K562 (cell line): ENCODE results near the gene FMN1. TPM values are rescaled to one million over a fixed set of nuclear protein-coding genes. Genes with fewer than 3 reads are reported as not detected.

Experiments used
- ATAC-seq: fragments of 200-7000 bp; cut with Tn5 transposase; 3 replicates; pipeline ENCODE4 v1.9.1; 2020; ENCODE audit warnings: moderate library complexity
- BruUV-seq: library from RNA; stranded (reverse); fragments of 400-500 nt; replicated peaks from 2 replicates; lab custom pipeline; 2021; lab: Mats Ljungman, UMichigan
- CTCF ChIA-PET: fragments of 300-600 bp; formaldehyde crosslinking; extraction: SDS; loops from one replicate; lab custom pipeline; 2021; ENCODE audit warnings: low intra/inter-chr PET ratio; lab: Yijun Ruan, JAX
- POLR2A ChIA-PET: fragments of 300-600, 350-650 bp; sonication (Branson Sonifier 250); formaldehyde crosslinking; extraction: SDS; loops from one replicate; lab custom pipeline; 2021; ENCODE audit warnings: antibody characterized with exemption, inconsistent platforms; lab: Yijun Ruan, JAX
- DNase-seq, 4 experiments: peaks; one replicate each; pipeline versions ENCODE4 v3.0.0 to v3.0.0-alpha.2; 2011 to 2018; ENCODE audit warnings: low spot score in 3 of 4, mixed read lengths in 3 of 4; ENCODE audit errors: extremely low read depth in 1 of 4
- FAIRE-seq: peaks from 2 replicates; lab custom pipeline; 2011; peaks lifted over from hg19 to GRCh38; lab: Jason Lieb, UNC
- H2AFZ ChIP-seq: 2 replicates; pipeline ENCODE4 v1.6.0; 2011; ENCODE audit warnings: low read depth, low read length, control low read depth, inconsistent platforms
- H3K27ac ChIP-seq: fragments of 200-600 bp; 3 replicates; pipeline ENCODE4 v1.8.0; 2011; ENCODE audit warnings: low read depth, mild to moderate bottlenecking, control low read depth, inconsistent platforms, low read length, moderate library complexity, mixed read lengths; ENCODE audit errors: extremely low read depth
- H3K27me3 ChIP-seq, 2 experiments: fragments of 300-600 bp in 1 of 2; 2 replicates in 1 of 2; 3 replicates in 1 of 2; pipeline versions ENCODE4 v1.6.0 to v1.8.0; 2011; ENCODE audit warnings: inconsistent platforms in 2 of 2, low read length in 2 of 2, mild to moderate bottlenecking in 1 of 2, mixed read lengths in 1 of 2, moderate library complexity in 1 of 2; ENCODE audit not compliant: control insufficient read depth in 2 of 2, insufficient read depth in 2 of 2
- H3K36me3 ChIP-seq: fragments of 300-600 bp; 3 replicates; pipeline ENCODE4 v1.8.0; 2011; ENCODE audit warnings: mild to moderate bottlenecking, low read length, inconsistent platforms; ENCODE audit not compliant: control insufficient read depth, insufficient read depth
- H3K4me1 ChIP-seq, 2 experiments: fragments of 200-600 bp in 1 of 2; replicated peaks in 1 of 2; 2 replicates in 1 of 2; 3 replicates in 1 of 2; pipeline versions ENCODE4 v1.5.1 to v1.8.0; 2011; ENCODE audit warnings: inconsistent platforms in 2 of 2, low read length in 2 of 2, mild to moderate bottlenecking in 1 of 2, mixed read lengths in 1 of 2, moderate library complexity in 1 of 2; ENCODE audit not compliant: control insufficient read depth in 2 of 2, insufficient read depth in 2 of 2
- H3K4me2 ChIP-seq: 2 replicates; pipeline ENCODE4 v1.6.1; 2011; ENCODE audit warnings: low read length, control low read depth, inconsistent platforms, mixed read lengths; ENCODE audit not compliant: insufficient read depth
- H3K4me3 ChIP-seq: fragments of 200-600 bp; sonication (generic), shearing (Covaris generic); 2 replicates; pipeline ENCODE4 v1.5.1; 2016; ENCODE audit warnings: control low read depth, inconsistent platforms
- H3K79me2 ChIP-seq: fragments of 200-600 bp; 3 replicates; pipeline ENCODE4 v1.8.0; 2011; ENCODE audit warnings: low read length, inconsistent platforms; ENCODE audit not compliant: control insufficient read depth, insufficient read depth
- H3K9ac ChIP-seq, 2 experiments: 2 replicates each; pipeline versions ENCODE4 v1.6.0 to v1.6.1; 2011; ENCODE audit warnings: low read depth in 2 of 2, low read length in 2 of 2, control low read depth in 1 of 2, inconsistent platforms in 1 of 2, mild to moderate bottlenecking in 1 of 2, mixed read lengths in 1 of 2; ENCODE audit not compliant: insufficient read depth in 1 of 2
- H3K9me1 ChIP-seq: one replicate; pipeline ENCODE4 v1.6.0; 2011; ENCODE audit warnings: inconsistent platforms, mild to moderate bottlenecking, low read length, moderate library complexity; ENCODE audit not compliant: control insufficient read depth, insufficient read depth
- H3K9me3 ChIP-seq: replicated peaks from 2 replicates; pipeline ENCODE4 v1.5.1; 2011; ENCODE audit warnings: low read depth, low read length, inconsistent platforms; ENCODE audit not compliant: control insufficient read depth, insufficient read depth
- H4K20me1 ChIP-seq: replicated peaks from 2 replicates; pipeline ENCODE4 v1.6.1; 2011; ENCODE audit warnings: low read length, inconsistent platforms, mixed read lengths; ENCODE audit not compliant: control insufficient read depth, insufficient read depth
- ARID2 ChIP-seq: fragments of 450-650 bp; IDR thresholded peaks from 2 replicates; pipeline ENCODE4 v1.6.1; 2017; ENCODE audit warnings: antibody characterized with exemption, mild to moderate bottlenecking
- CREBBP ChIP-seq: IDR thresholded peaks from one replicate; pipeline ENCODE4 v1.6.1; 2012; ENCODE audit warnings: low read depth, mild to moderate bottlenecking, control low read depth, inconsistent platforms, low read length
- DDX20 ChIP-seq: fragments of 450-650 bp; IDR thresholded peaks from 2 replicates; pipeline ENCODE4 v1.6.1; 2016; ENCODE audit warnings: missing genetic modification characterization, low read depth, mild to moderate bottlenecking, missing compliant biosample characterization, moderate library complexity
- EP400 ChIP-seq: fragments of 450-650 bp; IDR thresholded peaks from 2 replicates; pipeline ENCODE4 v1.6.1; 2017; ENCODE audit warnings: antibody characterized with exemption, mild to moderate bottlenecking, moderate library complexity
- HNRNPUL1 ChIP-seq: fragments of 200-400 bp; formaldehyde crosslinking; IDR thresholded peaks from 2 replicates; pipeline ENCODE4 v1.6.1; 2017; ENCODE audit warnings: low read length
- JUN ChIP-seq, 2 experiments: sonication (generic) in 1 of 2; formaldehyde crosslinking in 1 of 2; IDR thresholded peaks; 2 replicates each; pipeline versions ENCODE4 v1.6.1 to v1.8.0; 2012 to 2022; ENCODE audit warnings: borderline replicate concordance in 2 of 2, mild to moderate bottlenecking in 2 of 2, improper control_type of control experiment in 1 of 2, low read depth in 1 of 2, low read length in 1 of 2, missing genetic modification reagents in 1 of 2
- MCM7 ChIP-seq, 2 experiments: fragments of 450-650 bp; IDR thresholded peaks; 2 replicates each; pipeline ENCODE4 v1.6.1; 2016 to 2018
- NR4A1 ChIP-seq, 2 experiments: fragments of 250-450 bp in 1 of 2; fragments of 450-650 bp in 1 of 2; sonication (Bioruptor Pico) in 1 of 2; IDR thresholded peaks; 2 replicates each; pipeline versions ENCODE4 v1.4.0 to v1.6.1; 2016 to 2020; ENCODE audit warnings: mild to moderate bottlenecking in 2 of 2, missing compliant biosample characterization in 1 of 2, missing genetic modification characterization in 1 of 2, moderate library complexity in 1 of 2
- OTX1 ChIP-seq: fragments of 450-650 bp; formaldehyde crosslinking; IDR thresholded peaks from 2 replicates; pipeline ENCODE4 v1.4.0; 2022; ENCODE audit warnings: mild to moderate bottlenecking
- POLR3A ChIP-seq: IDR thresholded peaks from 2 replicates; pipeline ENCODE4 v1.6.1; 2011; ENCODE audit warnings: borderline replicate concordance, mild to moderate bottlenecking, moderate library complexity; ENCODE audit not compliant: insufficient read length, insufficient read depth; ENCODE audit errors: extremely low read depth
- RBM39 ChIP-seq: fragments of 200-400 bp; formaldehyde crosslinking; optimal IDR thresholded peaks from 2 replicates; pipeline ENCODE3; 2018; ENCODE audit warnings: low read depth, low read length
- THRAP3 ChIP-seq: fragments of 450-650 bp; IDR thresholded peaks from 2 replicates; pipeline ENCODE4 v1.6.1; 2016; ENCODE audit warnings: mild to moderate bottlenecking, inconsistent platforms, borderline replicate concordance
- ZFP30 ChIP-seq: fragments of 250-450 bp; sonication (Bioruptor Pico); IDR thresholded peaks from 2 replicates; pipeline ENCODE4 v1.8.0; 2022; ENCODE audit warnings: moderate library complexity, mild to moderate bottlenecking, inconsistent platforms, borderline replicate concordance
- ZNF217 ChIP-seq: sonication (generic); formaldehyde crosslinking; IDR thresholded peaks from 2 replicates; pipeline ENCODE4 v1.8.0; 2022; ENCODE audit warnings: mild to moderate bottlenecking, missing genetic modification reagents
- ZNF75A ChIP-seq: fragments of 450-650 bp; formaldehyde crosslinking; IDR thresholded peaks from 2 replicates; pipeline ENCODE4 v1.4.0; 2020; ENCODE audit warnings: mild to moderate bottlenecking
- WGBS: fragments of 100-300 bp; shearing (Covaris generic); methylation state at CpG from one replicate; pipeline ENCODE4 v1.1.6; 2016; ENCODE audit warnings: low coverage, mixed read lengths; ENCODE audit not compliant: insufficient coverage; ENCODE audit errors: missing lambda C conversion rate; 5-methylcytosine and 5-hydroxymethylcytosine counted together
- in situ Hi-C: fragments of 300-500 bp; cut with MboI; formaldehyde crosslinking; loops from 4 replicates; pipeline ENCODE4 v1.15.0; 2018; ENCODE audit warnings: inconsistent platforms, mixed read lengths
- intact Hi-C: fragments of 100-400 bp; cut with micrococcal nuclease; formaldehyde crosslinking; loops from 2 replicates; pipeline ENCODE4 v1.14.2; 2022
- polyA plus RNA-seq, 8 experiments: library from polyadenylated mRNA; depleted of rRNA in 4 of 8; stranded (reverse) in 5 of 8; unstranded in 3 of 8; fragments of >200 nt; fragmentation: Nextera tagmentation in 2 of 8; fragmentation: Illumina TruSeq in 1 of 8; extraction: Ambion mirVana in 2 of 8; extraction: Trizol in 1 of 8; gene quantifications; 2 replicates each; pipeline versions ENCODE4 v1.2.1 to v1.2.3, GENCODE V29; 2011 to 2014; ENCODE audit warnings: inconsistent platforms in 1 of 8, missing spikeins in 1 of 8
- total RNA-seq, 7 experiments: library from RNA; depleted of rRNA in 6 of 7; stranded (reverse); fragments of >200 nt in 6 of 7; fragmentation: Illumina TruSeq in 2 of 7; extraction: Trizol in 2 of 7; gene quantifications; 2 replicates each; pipeline versions ENCODE4 v1.2.1 to v1.2.3, GENCODE V29; 2011 to 2021; ENCODE audit warnings: low replicate concordance in 1 of 7
- TF ChIP-seq, protein P1 (sequence below): fragments of 250-450 bp; sonication (Bioruptor Pico); IDR thresholded peaks from 2 replicates; pipeline ENCODE4 v1.8.0; 2022; ENCODE audit warnings: moderate library complexity, mild to moderate bottlenecking, inconsistent platforms

Gene FMN1
- total and polyA plus RNA-seq, 9 of the 15 experiments (the other 6 are each of a cell fraction or from before 2014, with no cell fraction given): 0.03 to 0.07 (median 0.04) TPM; not detected in 6

DNA sequence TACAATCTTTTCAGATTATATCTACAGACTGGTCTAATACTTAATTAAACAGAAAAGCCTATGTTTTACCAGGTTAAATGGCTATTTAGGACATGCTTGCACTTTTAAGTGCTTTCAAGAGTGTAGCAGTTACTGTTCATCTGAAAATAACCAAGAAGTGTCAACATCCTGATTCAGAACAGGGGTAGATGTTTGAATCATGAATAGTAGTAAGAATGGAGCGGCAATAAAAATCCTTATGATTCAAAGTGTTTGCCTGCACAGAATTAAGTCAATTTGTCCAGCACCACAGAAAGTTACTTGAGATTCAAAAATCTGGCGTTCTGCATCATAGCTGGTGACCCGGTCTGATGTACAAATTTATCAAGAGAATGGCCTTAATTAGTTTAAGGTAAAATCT is 428.4 kb downstream of the FMN1 start:
- Histone ChIP-seq H3K4me3 (no peak overlapping the region), H3K4me1 (no peaks in the 10 kb centered on the region), H3K27me3 (peaks cover 0 to 4% of the 10 kb centered on the region in 2 experiments; a peak in 2 of 5 replicates), H3K79me2 (no peaks in the 10 kb centered on the region), H3K9ac (no peak overlapping the region), H3K9me1 (no peaks in the 10 kb centered on the region), H3K9me3 (no peaks in the 10 kb centered on the region), H4K20me1 (no peaks in the 10 kb centered on the region), H2AFZ (no peak overlapping the region), H3K27ac (no peak overlapping the region), H3K4me2 (no peak overlapping the region), H3K36me3 (no peaks in the 10 kb centered on the region)
- ATAC-seq (no peak), DNase-seq (no peak), FAIRE-seq (no peak)
- ChIA-PET CTCF (no interaction called here), POLR2A (interaction anchor here (0.5 kb wide), 1 partner anchor 101 kb away, joined by 3 read pairs; no protein-coding TSS in a partner anchor)
- intact Hi-C loops: no loop called here
- BruUV-seq: no TSS peak
- TF ChIP-seq OTX1 (CRISPR knock-in tag) (no peak), JUN (IDR thresholded peaks at IDR 0.05; ENCODE audit: borderline replicate concordance, low read depth, low read length) (no peak), JUN (CRISPR knock-in tag; IDR thresholded peaks at IDR 0.05; ENCODE audit: borderline replicate concordance) (no peak), ZFP30 (CRISPR knock-in tag) (no peak), MCM7 (IDR thresholded peaks at IDR 0.05) (no peak), HNRNPUL1 (no peak), THRAP3 (no peak), CREBBP (no peak), ZNF217 (CRISPR knock-in tag) (no peak), ARID2 (no peak), POLR3A (no peak), NR4A1 (CRISPR knock-in tag; IDR thresholded peaks at IDR 0.05) (no peak), NR4A1 (tag; IDR thresholded peaks at IDR 0.05) (no peak), EP400 (no peak), ZNF75A (CRISPR knock-in tag) (no peak), RBM39 (no peak), DDX20 (tag) (no peak)
- TF ChIP-seq, protein P1, sequence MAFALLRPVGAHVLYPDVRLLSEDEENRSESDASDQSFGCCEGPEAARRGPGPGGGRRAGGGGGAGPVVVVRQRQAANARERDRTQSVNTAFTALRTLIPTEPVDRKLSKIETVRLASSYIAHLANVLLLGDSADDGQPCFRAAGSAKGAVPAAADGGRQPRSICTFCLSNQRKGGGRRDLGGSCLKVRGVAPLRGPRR (CRISPR knock-in tag): no peak
- in situ Hi-C loops: no loop called here
- WGBS: 4% methylated on average over 3 of the region's 3 CpGs
